HepG2 (cell line): ENCODE results near the gene SLC34A3. TPM values are rescaled to one million over a fixed set of nuclear protein-coding genes. Genes with fewer than 3 reads are reported as not detected.

Source experiments
- ATAC-seq: fragments of 200-7000 bp; cut with Tn5 transposase; 3 replicates; pipeline ENCODE4 v1.9.1; 2020; ENCODE audit warnings: mild to moderate bottlenecking, moderate library complexity
- BruUV-seq: library from RNA; stranded (reverse); fragments of 400-500 nt; replicated peaks from 2 replicates; lab custom pipeline; 2021; lab: Mats Ljungman, UMichigan
- CTCF ChIA-PET: fragments of 300-600 bp; formaldehyde crosslinking; extraction: SDS; loops from one replicate; lab custom pipeline; 2021; ENCODE audit warnings: low total read pairs, inconsistent platforms, low intra/inter-chr PET ratio; lab: Yijun Ruan, JAX
- POLR2A ChIA-PET: fragments of 350-600 bp; sonication (Branson Sonifier 250); formaldehyde crosslinking; loops from one replicate; lab custom pipeline; 2020; ENCODE audit warnings: antibody characterized with exemption, inconsistent platforms; lab: Yijun Ruan, JAX
- DNase-seq: peaks from one replicate; pipeline ENCODE4 v3.0.0-alpha.2; 2015; ENCODE audit warnings: low spot score
- FAIRE-seq: peaks from 3 replicates; lab custom pipeline; 2011; peaks lifted over from hg19 to GRCh38; lab: Jason Lieb, UNC
- H2AFZ ChIP-seq: one replicate; pipeline ENCODE4 v1.6.1; 2011; ENCODE audit warnings: low read length, inconsistent platforms
- H3K27ac ChIP-seq: fragments of 300-600 bp; 3 replicates; pipeline ENCODE4 v1.8.0; 2011; ENCODE audit warnings: mixed run types, mild to moderate bottlenecking, mixed read lengths, low read length, inconsistent platforms; ENCODE audit not compliant: insufficient read depth; ENCODE audit errors: extremely low read length
- H3K27me3 ChIP-seq, 2 experiments: fragments of 200-600 bp in 1 of 2; 2 replicates in 1 of 2; 3 replicates in 1 of 2; pipeline versions ENCODE4 v1.6.0 to v1.8.0; 2011; ENCODE audit warnings: low read length in 2 of 2, mild to moderate bottlenecking in 2 of 2, moderate library complexity in 2 of 2, inconsistent platforms in 1 of 2; ENCODE audit not compliant: insufficient read depth in 2 of 2, control insufficient read depth in 1 of 2
- H3K36me3 ChIP-seq, 2 experiments: fragments of 200-600 bp in 1 of 2; replicated peaks in 1 of 2; 2 replicates in 1 of 2; 3 replicates in 1 of 2; pipeline versions ENCODE4 v1.5.1 to v1.8.0; 2011; ENCODE audit warnings: low read length in 2 of 2, inconsistent platforms in 1 of 2; ENCODE audit not compliant: insufficient read depth in 2 of 2, control insufficient read depth in 1 of 2
- H3K4me1 ChIP-seq: 2 replicates; pipeline ENCODE4 v1.5.1; 2012; ENCODE audit warnings: low read length, inconsistent platforms; ENCODE audit not compliant: insufficient read depth
- H3K4me2 ChIP-seq: 2 replicates; pipeline ENCODE4 v1.6.0; 2011; ENCODE audit warnings: low read depth, low read length, inconsistent platforms
- H3K4me3 ChIP-seq, 3 experiments: fragments of 200-600 bp in 1 of 3; sonication (generic), shearing (Covaris generic) in 1 of 3; replicated peaks in 1 of 3; 2 replicates each; pipeline ENCODE4 v1.5.1; 2011 to 2016; ENCODE audit warnings: low read length in 3 of 3, inconsistent platforms in 2 of 3, low read depth in 2 of 3, mild to moderate bottlenecking in 2 of 3, control low read depth in 1 of 3, mixed read lengths in 1 of 3; ENCODE audit not compliant: insufficient read depth in 1 of 3
- H3K79me2 ChIP-seq: one replicate; pipeline ENCODE4 v1.6.1; 2011; ENCODE audit warnings: low read length, inconsistent platforms; ENCODE audit not compliant: insufficient read depth
- H3K9ac ChIP-seq: 2 replicates; pipeline ENCODE4 v1.6.0; 2011; ENCODE audit warnings: mild to moderate bottlenecking, low read depth, low read length, inconsistent platforms; ENCODE audit not compliant: insufficient read depth
- H3K9me3 ChIP-seq: 2 replicates; pipeline ENCODE4 v1.5.1; 2012; ENCODE audit warnings: mild to moderate bottlenecking, low read length
- H4K20me1 ChIP-seq: 2 replicates; pipeline ENCODE4 v1.6.0; 2011; ENCODE audit warnings: inconsistent platforms, mild to moderate bottlenecking, low read length, moderate library complexity; ENCODE audit not compliant: insufficient read depth
- AGO1 ChIP-seq: fragments of 200-400 bp; formaldehyde crosslinking; IDR thresholded peaks from 2 replicates; pipeline ENCODE4 v1.6.1; 2017; ENCODE audit warnings: mild to moderate bottlenecking, low read depth, low read length, moderate library complexity; ENCODE audit not compliant: poor library complexity, severe bottlenecking
- CBX1 ChIP-seq: IDR thresholded peaks from one replicate; pipeline ENCODE4 v1.6.1; 2016; ENCODE audit warnings: antibody characterized with exemption, low read depth
- CBX5 ChIP-seq: sonication (generic); formaldehyde crosslinking; IDR thresholded peaks from 2 replicates; pipeline ENCODE4 v1.4.0; 2020; ENCODE audit warnings: missing genetic modification reagents, borderline replicate concordance
- CHD4 ChIP-seq: fragments of 200-600 bp; sonication (generic); IDR thresholded peaks from 2 replicates; pipeline ENCODE4 v1.7.0; 2017; ENCODE audit warnings: mild to moderate bottlenecking, low read length, borderline replicate concordance
- ELF3 ChIP-seq: IDR thresholded peaks from 2 replicates; pipeline ENCODE4 v1.6.1; 2016; ENCODE audit warnings: missing genetic modification reagents, missing compliant biosample characterization
- ERF ChIP-seq: IDR thresholded peaks from 2 replicates; pipeline ENCODE4 v1.6.1; 2018; ENCODE audit warnings: missing biosample characterization, missing genetic modification reagents
- KMT2B ChIP-seq: IDR thresholded peaks from 2 replicates; pipeline ENCODE4 v1.6.1; 2016; ENCODE audit warnings: missing genetic modification reagents, missing compliant biosample characterization
- MAFK ChIP-seq, 2 experiments: IDR thresholded peaks in 1 of 2; conservative IDR thresholded peaks in 1 of 2; 2 replicates each; pipeline ENCODE4 v1.6.1; 2011; ENCODE audit warnings: improper control_type of control experiment in 2 of 2, low read length in 2 of 2
- NFKB2 ChIP-seq: sonication (generic); formaldehyde crosslinking; IDR thresholded peaks from 2 replicates; pipeline ENCODE4 v1.4.0; 2020; ENCODE audit warnings: missing genetic modification reagents, borderline replicate concordance
- PHF20 ChIP-seq: sonication (generic); formaldehyde crosslinking; IDR thresholded peaks from 2 replicates; pipeline ENCODE4 v1.5.0; 2020; ENCODE audit warnings: mild to moderate bottlenecking, missing genetic modification reagents
- SALL2 ChIP-seq: sonication (generic); formaldehyde crosslinking; IDR thresholded peaks from 2 replicates; pipeline ENCODE4 v1.8.1; 2023; ENCODE audit warnings: mild to moderate bottlenecking, missing genetic modification reagents, inconsistent platforms
- SNRNP70 ChIP-seq: fragments of 200-400 bp; formaldehyde crosslinking; IDR thresholded peaks from 2 replicates; pipeline ENCODE4 v1.6.1; 2017; ENCODE audit warnings: mild to moderate bottlenecking, low read depth, low read length, moderate library complexity
- ZNF343 ChIP-seq: sonication (generic); formaldehyde crosslinking; IDR thresholded peaks from 2 replicates; pipeline ENCODE4 v1.4.0; 2020; ENCODE audit warnings: mild to moderate bottlenecking, missing genetic modification reagents
- ZNF446 ChIP-seq: sonication (generic); formaldehyde crosslinking; IDR thresholded peaks from 2 replicates; pipeline ENCODE4 v1.5.0; 2020; ENCODE audit warnings: mild to moderate bottlenecking, missing genetic modification reagents
- ZNF7 ChIP-seq: IDR thresholded peaks from 2 replicates; pipeline ENCODE4 v1.6.1; 2016; ENCODE audit warnings: missing biosample characterization, missing genetic modification reagents
- ZNF792 ChIP-seq: IDR thresholded peaks from 2 replicates; pipeline ENCODE4 v1.6.1; 2016
- ZNF83 ChIP-seq: sonication (generic); formaldehyde crosslinking; IDR thresholded peaks from 2 replicates; pipeline ENCODE4 v1.4.0; 2020; ENCODE audit warnings: missing genetic modification reagents, mild to moderate bottlenecking, borderline replicate concordance
- WGBS: methylation state at CpG from one replicate; pipeline ENCODE4 v1.1.6; 2017; ENCODE audit warnings: low lambda C conversion rate; 5-methylcytosine and 5-hydroxymethylcytosine counted together
- in situ Hi-C: cut with HindIII; loops from 2 replicates; pipeline ENCODE4 v1.10.0; 2017; ENCODE audit warnings: low pct_unique_long_range_greater_than_20kb; ENCODE audit not compliant: extremely low pct_ligation_motif_present
- intact Hi-C: fragments of 100-400 bp; cut with micrococcal nuclease; formaldehyde crosslinking; loops from one replicate; pipeline ENCODE4 v1.10.0; 2022; ENCODE audit not compliant: unreplicated experiment
- polyA plus RNA-seq, 8 experiments: library from polyadenylated mRNA; depleted of rRNA in 3 of 8; stranded (reverse) in 7 of 8; unstranded in 1 of 8; fragments of >200 nt; fragmentation: Illumina TruSeq in 4 of 8; extraction: Trizol in 4 of 8; gene quantifications; 2 replicates each; pipeline versions ENCODE4 v1.2.1 to v1.2.3, GENCODE V29; 2011 to 2016; ENCODE audit warnings: low read depth in 4 of 8, missing spikeins in 1 of 8, mixed read lengths in 1 of 8; ENCODE audit not compliant: insufficient read depth in 1 of 8
- total RNA-seq, 5 experiments: library from RNA; depleted of rRNA; stranded (reverse); fragments of >200 nt; fragmentation: Illumina TruSeq; extraction: Trizol; gene quantifications; 2 replicates each; pipeline ENCODE4 v1.2.3, GENCODE V29; 2016; ENCODE audit warnings: low read depth in 1 of 5
- TF ChIP-seq, protein P1 (sequence below): sonication (generic); formaldehyde crosslinking; IDR thresholded peaks from 2 replicates; pipeline ENCODE4 v1.5.0; 2020; ENCODE audit warnings: mild to moderate bottlenecking, low read depth, missing genetic modification reagents, borderline replicate concordance
- TF ChIP-seq, protein P2 (sequence below): sonication (generic); formaldehyde crosslinking; IDR thresholded peaks from 2 replicates; pipeline ENCODE4 v1.4.0; 2020; ENCODE audit warnings: missing genetic modification reagents

SLC34A3 gene
- total and polyA plus RNA-seq, 2 of the 13 experiments (the other 11 are each of a cell fraction or from before 2014, with no cell fraction given), result 0.07 to 1.0 TPM

DNA sequence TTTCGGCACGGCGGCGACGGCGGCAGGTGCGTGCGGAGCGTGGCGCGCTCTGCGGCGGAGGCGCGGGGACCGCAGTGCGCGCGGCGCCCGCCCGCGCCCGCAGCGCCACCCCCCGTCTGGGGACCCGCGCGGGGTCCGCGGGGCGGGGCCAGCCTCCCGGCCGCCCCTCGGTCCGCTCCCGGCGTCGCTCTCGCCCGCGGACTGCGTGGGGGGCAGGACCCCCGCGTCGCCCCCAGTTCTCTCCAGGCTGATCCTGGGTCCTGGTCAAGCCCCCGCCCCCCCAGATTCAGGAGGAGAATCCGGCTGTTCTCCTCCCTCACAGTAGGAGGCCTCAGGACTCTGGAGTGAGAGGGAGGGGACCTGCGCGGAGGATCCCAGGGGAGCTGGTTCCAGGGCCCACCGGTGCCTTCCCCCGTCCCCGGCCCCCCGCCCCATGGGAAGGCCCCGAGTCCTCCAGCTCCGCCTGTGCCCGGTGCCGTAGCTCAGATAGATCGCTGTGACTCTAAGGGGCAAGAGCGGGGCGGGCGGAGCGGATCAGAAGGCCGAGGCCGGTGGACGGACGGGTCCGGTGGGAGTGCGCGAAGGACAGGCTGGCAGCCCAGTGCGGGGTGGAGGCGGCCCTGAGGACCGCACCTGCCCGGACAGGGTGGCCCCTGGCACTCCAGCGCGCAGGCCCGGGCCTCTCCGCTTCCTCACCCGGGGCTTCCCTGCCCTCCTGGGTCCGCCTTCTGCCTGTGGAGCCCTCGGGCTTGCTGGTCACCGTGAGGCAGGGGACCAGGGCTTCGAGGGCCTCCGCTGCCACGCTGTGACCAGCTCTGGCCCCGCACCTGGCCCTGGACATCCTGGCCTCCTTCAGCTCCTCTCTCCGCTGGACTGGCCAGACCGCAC is 8.3 kb upstream of the SLC34A3 start, which contains the start of gene RNF208 (continued):
- TF ChIP-seq, protein P1, sequence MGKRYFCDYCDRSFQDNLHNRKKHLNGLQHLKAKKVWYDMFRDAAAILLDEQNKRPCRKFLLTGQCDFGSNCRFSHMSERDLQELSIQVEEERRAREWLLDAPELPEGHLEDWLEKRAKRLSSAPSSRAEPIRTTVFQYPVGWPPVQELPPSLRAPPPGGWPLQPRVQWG (CRISPR knock-in tag), result no peak
- TF ChIP-seq CHD4 (no peak), KMT2B (CRISPR knock-in tag) (no peak), ZNF343 (CRISPR knock-in tag) (no peak), SALL2 (CRISPR knock-in tag) (0 out of 2 replicates have a peak, but pooled peaks have one; percentile 22), NFKB2 (CRISPR knock-in tag) (no peak), CBX5 (no peak), PHF20 (no peak), ZNF792 (CRISPR knock-in tag) (no peak), CBX1 (no peak)

DNA sequence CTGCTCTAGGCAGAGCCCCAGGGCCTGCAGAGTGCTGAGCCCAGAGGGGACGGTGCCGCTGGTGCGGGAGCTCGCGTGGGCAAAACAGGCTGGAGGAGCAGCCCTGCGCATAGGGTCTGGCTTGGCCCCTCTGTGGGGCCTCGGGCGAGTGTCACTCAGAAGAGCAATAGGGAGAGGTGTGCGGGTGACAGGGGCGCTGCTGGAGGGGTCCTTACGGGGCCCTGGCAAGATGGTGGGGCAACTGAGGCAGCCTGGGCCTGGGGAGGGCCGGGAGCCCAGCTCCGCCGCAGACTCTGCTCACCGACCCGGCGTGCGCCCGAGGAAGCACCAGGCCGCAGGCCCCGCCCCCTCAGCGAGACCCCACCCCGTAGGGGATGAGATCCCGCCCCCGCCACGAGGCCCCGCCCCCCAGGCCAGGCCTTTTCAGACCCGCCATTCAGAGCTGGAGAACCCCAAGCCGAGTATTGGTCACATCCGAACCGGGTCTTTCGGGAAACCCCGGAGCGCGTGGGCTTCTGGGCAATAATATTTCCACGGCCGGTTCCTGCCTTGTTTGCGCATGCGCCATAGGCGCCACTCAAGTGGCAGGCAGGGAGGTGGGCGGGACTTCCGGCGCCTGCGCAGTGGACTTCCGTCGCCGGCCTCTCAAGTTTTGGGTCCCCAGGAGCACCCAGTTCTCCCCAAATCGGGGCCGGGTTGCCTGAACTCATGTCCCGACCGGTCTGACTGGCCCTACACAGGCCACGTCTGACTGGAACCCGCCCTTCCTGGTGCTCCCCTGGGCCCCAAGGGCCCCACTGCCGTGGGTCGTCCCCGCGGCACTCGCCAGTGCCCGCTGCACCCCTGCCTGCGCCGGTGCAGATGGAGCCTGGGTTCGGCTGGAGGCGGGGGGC is 7.4 kb upstream of the SLC34A3 start:
- 2% methylated on average over 18 of the region's 63 CpGs for WGBS
- no peak for TF ChIP-seq ZNF83 (CRISPR knock-in tag)
- TF ChIP-seq ZNF446 (CRISPR knock-in tag), result peak; percentile 44; the same call in 1 of the 2 replicates
- TF ChIP-seq, protein P2, sequence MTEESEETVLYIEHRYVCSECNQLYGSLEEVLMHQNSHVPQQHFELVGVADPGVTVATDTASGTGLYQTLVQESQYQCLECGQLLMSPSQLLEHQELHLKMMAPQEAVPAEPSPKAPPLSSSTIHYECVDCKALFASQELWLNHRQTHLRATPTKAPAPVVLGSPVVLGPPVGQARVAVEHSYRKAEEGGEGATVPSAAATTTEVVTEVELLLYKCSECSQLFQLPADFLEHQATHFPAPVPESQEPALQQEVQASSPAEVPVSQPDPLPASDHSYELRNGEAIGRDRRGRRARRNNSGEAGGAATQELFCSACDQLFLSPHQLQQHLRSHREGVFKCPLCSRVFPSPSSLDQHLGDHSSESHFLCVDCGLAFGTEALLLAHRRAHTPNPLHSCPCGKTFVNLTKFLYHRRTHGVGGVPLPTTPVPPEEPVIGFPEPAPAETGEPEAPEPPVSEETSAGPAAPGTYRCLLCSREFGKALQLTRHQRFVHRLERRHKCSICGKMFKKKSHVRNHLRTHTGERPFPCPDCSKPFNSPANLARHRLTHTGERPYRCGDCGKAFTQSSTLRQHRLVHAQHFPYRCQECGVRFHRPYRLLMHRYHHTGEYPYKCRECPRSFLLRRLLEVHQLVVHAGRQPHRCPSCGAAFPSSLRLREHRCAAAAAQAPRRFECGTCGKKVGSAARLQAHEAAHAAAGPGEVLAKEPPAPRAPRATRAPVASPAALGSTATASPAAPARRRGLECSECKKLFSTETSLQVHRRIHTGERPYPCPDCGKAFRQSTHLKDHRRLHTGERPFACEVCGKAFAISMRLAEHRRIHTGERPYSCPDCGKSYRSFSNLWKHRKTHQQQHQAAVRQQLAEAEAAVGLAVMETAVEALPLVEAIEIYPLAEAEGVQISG, result no peak
- TF ChIP-seq ZNF7 (CRISPR knock-in tag), result no peak
- TF ChIP-seq SNRNP70, result no peak
- TF ChIP-seq ELF3 (CRISPR knock-in tag), result no peak
- TF ChIP-seq ERF (CRISPR knock-in tag), result no peak
- peak; percentile 94 for TF ChIP-seq AGO1
- TF ChIP-seq MAFK (conservative IDR thresholded peaks at IDR 0.05 in 1 of 2, IDR thresholded peaks at IDR 0.05 in 1 of 2; ENCODE audit: low read length in 2 of 2), result no peak

More for the DNA sequence above, 7.4 kb upstream of the SLC34A3 start:
- intact Hi-C loops (loop anchor here (2.0 kb wide), 2 partner anchors 13 to 23 kb away; partner anchors contain the start of gene TPRN), in situ Hi-C loops (no loop called here)
- DNase-seq, result peak; percentile 98
- no peaks in the 10 kb centered on the region; a peak in 1 of 5 replicates for H3K27me3 ChIP-seq
- CTCF ChIA-PET, result no interaction called here
- peak overlapping the region; percentile 76 for H3K27ac ChIP-seq
- no peak overlapping the region for H2AFZ ChIP-seq
- H3K79me2 ChIP-seq, result peaks cover 3% of the 10 kb centered on the region
- H3K36me3 ChIP-seq, result no peaks in the 10 kb centered on the region
- BruUV-seq, result no TSS peak
- peak overlapping the region; percentile 100 for H3K4me2 ChIP-seq
- peak; percentile 91 for FAIRE-seq
- POLR2A ChIA-PET, result interaction anchor here (0.7 to 13.4 kb wide), 16 partner anchors 12 to 169 kb away, joined by 3 to 225 read pairs (median 12); partner anchors contain the start of genes ANAPC2, ENTPD2, MAN1B1 and NDOR1
- peaks cover 64% of the 10 kb centered on the region for H3K4me1 ChIP-seq
- H3K9me3 ChIP-seq, result no peaks in the 10 kb centered on the region
- peak overlapping the region; percentile 94 for H3K9ac ChIP-seq
- peaks cover 4% of the 10 kb centered on the region; the same call in 1 of the 2 replicates for H4K20me1 ChIP-seq
- peak; percentile 44 for ATAC-seq
- peak overlapping the region; percentile 84 to 99 (median 92) for H3K4me3 ChIP-seq
